ENCODE results near the gene CYP4V2.

CYP4V2 gene

GRCh38 chr4:186201535-186202230, 10.3 kb downstream of the CYP4V2 start:
- TF ChIP-seq ZNF274 (IDR thresholded peaks at IDR 0.05; ENCODE audit: low read depth, low read length), result no peak
- H3K4me3 ChIP-seq (ENCODE audit: low read length), result no peak overlapping the region

GRCh38 chr4:186202490-186203140, 11.2 kb downstream of the CYP4V2 start:
- no peak overlapping the region for H3K4me3 ChIP-seq (ENCODE audit: low read length)
- TF ChIP-seq ZNF274 (IDR thresholded peaks at IDR 0.05; ENCODE audit: low read depth, low read length), result no peak

- no peak overlapping the region for H3K4me3 ChIP-seq (ENCODE audit: low read length)
- TF ChIP-seq ZNF274 (IDR thresholded peaks at IDR 0.05; ENCODE audit: low read depth, low read length), result no peak
These were observed 12.0 kb downstream of the CYP4V2 start for GRCh38 chr4:186203406-186203805.

- no peak for TF ChIP-seq ZNF274 (IDR thresholded peaks at IDR 0.05; ENCODE audit: low read depth, low read length)
- no peak overlapping the region for H3K4me3 ChIP-seq (ENCODE audit: low read length)
These were observed 12.8 kb downstream of the CYP4V2 start for GRCh38 chr4:186204103-186204559.

GRCh38 chr4:186204686-186205085, 13.3 kb downstream of the CYP4V2 start:
- no peak overlapping the region for H3K4me3 ChIP-seq (ENCODE audit: low read length)
- TF ChIP-seq ZNF274 (IDR thresholded peaks at IDR 0.05; ENCODE audit: low read depth, low read length), result no peak

GRCh38 chr4:186205156-186205555, 13.8 kb downstream of the CYP4V2 start:
- no peak for TF ChIP-seq ZNF274 (IDR thresholded peaks at IDR 0.05; ENCODE audit: low read depth, low read length)
- H3K4me3 ChIP-seq (ENCODE audit: low read length), result no peak overlapping the region

GRCh38 chr4:186216465-186217024, 25.2 kb downstream of the CYP4V2 start:
- TF ChIP-seq ZNF274 (IDR thresholded peaks at IDR 0.05; ENCODE audit: low read depth, low read length), result no peak
- H3K4me3 ChIP-seq (ENCODE audit: low read length), result no peak overlapping the region

GRCh38 chr4:186217733-186218293, 26.4 kb downstream of the CYP4V2 start:
- H3K4me3 ChIP-seq (ENCODE audit: low read length), result no peak overlapping the region
- no peak for TF ChIP-seq ZNF274 (IDR thresholded peaks at IDR 0.05; ENCODE audit: low read depth, low read length)

GRCh38 chr4:186221624-186222023, 30.3 kb downstream of the CYP4V2 start:
- no peak overlapping the region for H3K4me3 ChIP-seq (ENCODE audit: low read length)
- TF ChIP-seq ZNF274 (IDR thresholded peaks at IDR 0.05; ENCODE audit: low read depth, low read length), result no peak

GRCh38 chr4:186225848-186226247, 34.5 kb downstream of the CYP4V2 start:
- TF ChIP-seq ZNF274 (IDR thresholded peaks at IDR 0.05; ENCODE audit: low read depth, low read length), result no peak
- no peak overlapping the region for H3K4me3 ChIP-seq (ENCODE audit: low read length)

- H3K4me3 ChIP-seq (ENCODE audit: low read length), result no peak overlapping the region
- TF ChIP-seq ZNF274 (IDR thresholded peaks at IDR 0.05; ENCODE audit: low read depth, low read length), result no peak
These were observed 35.3 kb downstream of the CYP4V2 start for GRCh38 chr4:186226521-186227189.

- TF ChIP-seq ZNF274 (IDR thresholded peaks at IDR 0.05; ENCODE audit: low read depth, low read length), result no peak
- H3K4me3 ChIP-seq (ENCODE audit: low read length), result no peak within 1 kb of the TSS
These were observed 35.9 kb downstream of the CYP4V2 start, which contains the start of gene KLKB1 for GRCh38 chr4:186227221-186227620. TSS of gene KLKB1 (plus strand) at chr4:186227507. CDS start at chr4:186228196, 689 bp downstream.

- no peak for TF ChIP-seq ZNF274 (IDR thresholded peaks at IDR 0.05; ENCODE audit: low read depth, low read length)
- H3K4me3 ChIP-seq (ENCODE audit: low read length), result no peak overlapping the region
These were observed 36.6 kb downstream of the CYP4V2 start for GRCh38 chr4:186227744-186228513.
